GM10847 (cell line): ENCODE measurements around the gene PIAS4.

ENCODE experiments used
- POLR2A ChIP-seq: IDR thresholded peaks from 2 replicates; pipeline ENCODE4 v1.6.1; 2011; ENCODE audit not compliant: insufficient read length; ENCODE audit errors: extremely low read depth

The PIAS4 gene

GRCh38 chr19:4043401-4043800, 35.9 kb downstream of the PIAS4 start:
- no peak for TF ChIP-seq POLR2A

GRCh38 chr19:4043966-4044715, 36.6 kb downstream of the PIAS4 start:
- TF ChIP-seq POLR2A: no peak

GRCh38 chr19:4044990-4045465, 37.5 kb downstream of the PIAS4 start:
- no peak for TF ChIP-seq POLR2A

- no peak for TF ChIP-seq POLR2A
These were observed 38.2 kb downstream of the PIAS4 start for GRCh38 chr19:4045597-4046361.

GRCh38 chr19:4046362-4046691, 38.8 kb downstream of the PIAS4 start:
- no peak for TF ChIP-seq POLR2A

- TF ChIP-seq POLR2A: no peak
These were observed 39.6 kb downstream of the PIAS4 start for GRCh38 chr19:4046946-4047683.

- TF ChIP-seq POLR2A: no peak
These were observed 41.9 kb downstream of the PIAS4 start for GRCh38 chr19:4049432-4049831.

GRCh38 chr19:4051175-4052101, 43.9 kb downstream of the PIAS4 start:
- no peak for TF ChIP-seq POLR2A

- no peak for TF ChIP-seq POLR2A
These were observed 44.8 kb downstream of the PIAS4 start for GRCh38 chr19:4052114-4052992.

- no peak for TF ChIP-seq POLR2A
These were observed 45.5 kb downstream of the PIAS4 start for GRCh38 chr19:4052993-4053422.

GRCh38 chr19:4053423-4054324, 46.1 kb downstream of the PIAS4 start:
- TF ChIP-seq POLR2A: no peak

GRCh38 chr19:4054441-4055208, 47.1 kb downstream of the PIAS4 start:
- TF ChIP-seq POLR2A: no peak
